HG02970 (cell line): Measurements from ENCODE around the gene C1orf53.
"Not testable (repeated sequence)": the region's sequence is repeated elsewhere in the genome, so short reads cannot be mapped to it uniquely, and the experiment has no call there.

ENCODE experiments used
- ATAC-seq: cut with Tn5 transposase; IDR thresholded peaks from one replicate; pipeline ENCODE4 v1.9.1; 2021; ENCODE audit warnings: mild to moderate bottlenecking, moderate library complexity, moderate number of reproducible peaks; ENCODE audit not compliant: unreplicated experiment, low FRiP score

C1orf53 gene

DNA sequence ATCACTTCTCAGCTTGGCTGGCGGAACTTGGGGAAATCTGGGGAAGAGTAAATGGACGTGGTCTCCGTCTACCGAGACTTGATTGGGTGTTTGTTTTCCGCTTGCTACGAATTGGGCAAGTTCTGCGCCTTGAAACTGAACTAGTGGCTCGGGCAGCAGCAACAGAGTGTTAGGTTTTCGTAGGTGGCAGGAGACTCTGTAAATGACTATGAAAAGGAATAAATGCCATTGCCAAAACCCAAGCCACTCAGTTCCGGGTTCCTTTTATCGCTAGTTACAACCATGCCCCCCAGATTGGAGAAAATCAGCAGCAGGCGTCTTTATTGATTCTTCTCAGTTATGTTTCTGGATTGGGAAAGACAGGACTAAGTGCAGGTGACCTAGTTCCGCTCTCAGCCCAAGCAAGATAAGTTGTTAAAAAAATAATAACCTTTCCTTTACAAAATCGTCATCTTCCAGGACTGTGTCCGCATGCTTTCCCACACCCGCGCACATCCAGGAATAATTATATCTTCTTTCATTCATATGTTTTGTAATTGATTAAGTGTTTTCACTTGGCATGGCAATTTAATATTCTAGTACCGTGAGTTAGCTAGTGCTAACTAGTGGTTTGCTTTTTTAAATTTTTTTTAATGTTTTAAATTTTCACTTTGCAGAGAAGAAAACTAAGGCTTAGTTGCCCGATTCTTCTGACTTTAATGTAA lies 18.1 kb downstream of the C1orf53 start:
- no peak for ATAC-seq

DNA sequence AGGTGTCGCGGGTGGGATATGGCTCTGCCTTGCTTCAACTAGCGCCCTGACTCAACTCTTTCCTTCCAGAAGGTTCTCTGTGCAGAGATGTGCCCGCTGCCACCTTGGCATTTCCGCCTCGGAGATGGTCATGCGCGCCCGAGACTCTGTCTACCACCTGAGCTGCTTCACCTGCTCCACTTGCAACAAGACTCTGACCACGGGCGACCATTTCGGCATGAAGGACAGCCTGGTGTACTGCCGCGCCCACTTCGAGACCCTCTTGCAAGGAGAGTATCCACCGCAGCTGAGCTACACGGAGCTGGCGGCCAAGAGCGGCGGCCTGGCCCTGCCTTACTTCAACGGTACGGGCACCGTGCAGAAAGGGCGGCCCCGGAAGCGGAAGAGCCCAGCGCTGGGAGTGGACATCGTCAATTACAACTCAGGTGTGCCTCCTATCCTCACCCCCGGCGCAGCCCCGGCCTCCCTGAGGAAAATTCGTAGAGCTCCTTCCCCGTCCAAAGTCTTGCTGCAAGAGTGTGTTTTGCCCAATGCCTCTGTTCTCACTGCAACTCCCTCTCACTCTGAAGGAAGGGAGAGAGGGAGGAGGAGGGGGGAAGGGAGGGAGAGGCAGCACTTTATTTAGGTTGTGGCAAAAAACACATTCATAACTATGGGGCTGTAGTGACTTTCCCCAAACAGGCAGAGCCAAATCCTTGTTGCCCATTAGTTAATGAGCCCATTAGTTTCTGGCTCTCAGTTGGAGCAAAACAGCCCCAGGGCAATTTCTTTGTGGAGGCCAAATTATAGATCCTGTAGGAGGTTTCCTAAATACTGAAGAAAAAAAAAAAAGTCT lies 19.0 kb downstream of the C1orf53 start:
- ATAC-seq: no peak

DNA sequence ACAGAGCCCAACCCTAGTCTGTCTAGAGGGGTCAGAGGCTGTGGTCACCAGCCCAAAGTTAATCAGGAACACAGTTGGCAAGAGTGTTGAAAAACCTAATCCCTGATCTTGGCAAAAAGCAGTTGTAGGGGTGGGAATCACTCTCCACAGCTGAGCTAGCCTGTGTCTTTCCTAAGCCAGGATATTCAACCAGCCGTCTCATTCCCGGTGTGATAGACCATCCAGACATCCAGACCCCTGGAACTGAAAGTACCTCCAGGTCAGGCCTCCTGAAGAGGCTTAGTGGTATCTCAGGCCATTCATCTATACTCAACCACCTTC lies 19.6 kb downstream of the C1orf53 start:
- no peak for ATAC-seq

DNA sequence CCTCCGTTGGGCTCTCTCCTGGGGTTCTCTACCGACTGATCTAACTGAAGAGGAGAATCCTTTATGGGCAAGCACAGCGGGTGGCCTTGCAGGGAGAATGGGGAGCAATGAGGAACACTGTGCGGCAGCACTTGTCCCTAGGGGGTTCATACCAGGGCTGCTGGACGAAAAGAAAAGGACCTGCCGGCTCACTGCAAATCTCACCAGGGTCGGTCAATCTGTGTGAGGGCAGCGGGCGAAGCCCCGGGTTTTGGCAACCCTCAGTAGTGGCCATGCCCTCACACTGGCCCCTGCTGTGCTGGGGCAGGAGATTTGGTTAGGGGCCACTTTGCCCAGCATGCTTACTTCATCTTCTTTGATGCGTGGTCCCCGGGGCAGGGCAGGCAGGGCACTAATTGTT lies 20.6 kb downstream of the C1orf53 start:
- ATAC-seq: no peak

DNA sequence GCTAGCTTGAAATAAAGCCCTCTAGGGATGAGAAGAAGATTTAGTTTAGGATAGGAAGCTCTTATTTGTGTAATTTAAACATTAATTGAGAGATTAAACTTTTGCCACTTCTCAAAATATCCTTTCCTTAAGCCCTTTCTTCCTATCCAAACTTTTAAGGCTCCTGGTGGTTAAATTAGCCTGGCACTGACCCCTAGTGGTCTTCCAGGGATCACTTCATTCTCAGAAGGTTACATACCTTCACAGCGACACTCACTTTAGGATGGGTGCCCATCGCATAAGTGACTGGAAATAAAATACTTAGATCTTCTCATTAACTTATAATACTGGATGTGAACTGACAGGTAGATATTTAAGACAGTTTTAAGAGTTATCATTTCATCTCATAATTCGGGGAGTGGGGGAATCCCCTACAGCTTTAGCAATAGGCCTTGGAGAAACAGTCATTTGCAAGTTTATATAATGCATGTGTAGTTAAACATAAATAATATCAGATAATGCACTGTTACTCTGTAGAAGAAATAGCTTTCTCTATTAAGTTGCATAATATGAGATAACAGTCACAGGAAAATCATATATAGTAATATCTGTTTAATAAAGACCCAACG lies 22.2 kb downstream of the C1orf53 start:
- no peak for ATAC-seq

DNA sequence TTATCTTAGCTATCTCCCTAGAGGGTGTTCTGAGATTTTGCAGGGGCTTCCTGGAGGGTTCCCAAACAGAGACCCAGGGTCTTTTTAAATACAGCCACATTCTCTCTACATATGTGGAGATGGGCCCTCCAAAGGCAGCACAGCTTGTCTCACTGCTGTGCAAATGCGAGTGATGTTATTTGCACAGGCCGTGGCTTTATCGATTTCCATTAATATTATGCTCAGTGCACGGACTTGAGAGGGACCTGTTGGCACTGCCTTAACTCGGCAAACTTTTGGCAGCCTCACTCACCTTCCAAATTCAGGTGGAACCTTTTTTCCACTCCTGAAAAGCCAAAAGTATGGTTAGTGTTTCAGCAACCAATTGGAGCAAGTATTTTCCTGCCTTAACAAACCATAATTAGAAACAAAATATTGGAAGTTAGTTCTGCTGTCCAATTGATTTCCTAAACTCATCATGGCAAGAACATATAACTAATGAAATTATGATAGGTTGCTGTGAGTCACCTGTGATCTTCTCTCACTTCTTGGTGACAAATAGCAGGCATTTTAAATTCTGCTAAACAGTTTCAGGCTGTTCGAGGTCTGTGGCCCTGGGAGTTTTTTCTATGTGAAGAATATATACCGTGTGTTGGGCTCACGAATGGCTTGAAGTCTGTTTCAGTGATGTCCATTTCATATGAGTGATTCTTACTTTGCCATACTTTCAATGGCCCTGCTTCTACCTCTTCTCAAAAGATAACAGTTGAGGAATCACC lies 25.7 kb downstream of the C1orf53 start:
- ATAC-seq: no peak

DNA sequence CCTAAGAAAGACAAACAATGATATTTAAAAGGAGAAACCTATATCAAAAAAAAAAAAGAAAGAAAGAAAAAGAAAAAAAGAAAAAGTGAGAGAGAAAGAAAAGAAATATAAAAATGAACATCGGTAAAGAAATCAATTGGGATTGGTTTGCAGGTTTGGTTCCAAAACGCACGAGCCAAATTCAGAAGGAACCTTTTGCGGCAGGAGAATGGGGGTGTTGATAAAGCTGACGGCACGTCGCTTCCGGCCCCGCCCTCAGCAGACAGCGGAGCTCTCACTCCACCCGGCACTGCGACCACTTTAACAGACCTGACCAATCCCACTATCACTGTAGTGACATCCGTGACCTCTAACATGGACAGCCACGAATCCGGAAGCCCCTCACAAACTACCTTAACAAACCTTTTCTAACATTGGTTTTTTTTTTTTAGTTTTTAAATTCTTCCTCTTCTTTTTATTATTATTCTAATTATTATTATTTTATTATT lies 26.5 kb downstream of the C1orf53 start:
- no peak for ATAC-seq

DNA sequence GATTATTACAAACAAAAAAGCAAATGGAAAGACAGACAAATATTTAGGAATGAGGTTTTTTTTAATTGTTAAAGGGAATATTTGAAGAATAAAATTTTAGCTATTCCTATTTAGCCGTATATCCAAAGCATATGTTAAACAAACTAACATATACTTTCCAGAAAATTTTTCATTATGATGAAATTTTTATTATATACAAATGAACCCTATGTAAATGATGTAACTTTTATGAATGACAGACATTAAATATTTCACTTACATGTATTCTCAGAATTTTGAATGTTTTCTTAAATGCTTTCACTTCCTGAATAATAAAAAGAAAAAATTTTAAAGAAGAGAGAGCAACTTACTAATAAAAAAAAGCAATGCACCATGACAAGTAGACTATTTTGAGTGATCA lies 30.6 kb downstream of the C1orf53 start:
- no peak for ATAC-seq

DNA sequence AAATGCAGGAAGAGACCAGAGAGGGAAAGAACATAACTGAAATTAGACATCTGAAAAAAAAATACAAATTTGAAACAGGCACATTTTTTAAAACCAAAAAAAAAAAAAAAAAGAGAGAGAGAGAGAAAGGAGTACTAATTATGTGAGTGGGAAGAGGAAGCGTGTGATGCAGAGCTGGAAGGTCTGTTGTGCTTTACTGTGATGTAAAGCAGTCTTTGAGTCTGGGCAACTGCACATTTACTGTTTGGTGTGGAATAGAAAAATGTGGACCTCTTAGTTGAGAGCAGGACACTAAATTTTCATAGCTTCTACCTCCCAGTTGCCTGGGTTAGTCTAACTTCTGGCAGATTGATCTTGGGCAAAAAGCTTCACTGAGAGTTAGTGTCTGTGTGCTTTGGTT lies 31.2 kb downstream of the C1orf53 start:
- ATAC-seq: no peak

DNA sequence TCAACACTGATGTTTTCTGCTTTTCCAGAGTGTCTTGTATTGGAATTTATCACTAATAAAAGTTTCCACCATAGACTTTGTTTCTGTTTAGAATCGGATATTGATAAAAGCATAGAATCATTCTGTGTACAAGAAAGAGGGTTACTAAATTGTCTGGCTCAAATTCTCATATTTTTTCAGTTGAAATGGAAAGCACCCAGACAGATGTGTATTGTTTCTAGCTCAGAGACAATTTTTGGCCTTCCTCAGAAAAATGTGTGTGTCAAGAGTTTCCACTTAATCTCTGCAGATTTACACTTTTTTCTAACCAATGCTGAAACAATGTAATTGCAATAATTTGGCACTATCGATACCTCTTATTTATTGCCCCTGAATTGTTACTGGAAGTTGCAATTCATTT lies 35.0 kb downstream of the C1orf53 start:
- ATAC-seq: no peak

DNA sequence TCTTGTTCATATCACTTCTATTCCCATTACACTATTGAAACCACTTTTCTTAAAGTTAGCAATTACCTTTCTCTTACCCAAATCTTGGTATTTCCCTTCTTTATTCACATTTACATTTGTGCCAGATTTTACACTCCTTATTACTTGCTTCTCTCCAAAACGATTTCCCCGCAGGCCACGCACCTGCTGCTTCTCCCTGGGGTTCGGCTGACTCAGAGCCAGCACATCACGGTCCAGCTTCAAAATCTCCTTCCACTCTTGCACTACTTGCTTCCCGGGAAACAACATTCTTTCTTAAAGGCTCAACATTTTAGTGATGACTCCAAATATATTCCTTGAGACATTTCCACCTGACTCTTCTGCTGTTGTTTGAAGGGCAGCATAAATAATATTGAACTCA lies 35.5 kb downstream of the C1orf53 start:
- no peak for ATAC-seq

DNA sequence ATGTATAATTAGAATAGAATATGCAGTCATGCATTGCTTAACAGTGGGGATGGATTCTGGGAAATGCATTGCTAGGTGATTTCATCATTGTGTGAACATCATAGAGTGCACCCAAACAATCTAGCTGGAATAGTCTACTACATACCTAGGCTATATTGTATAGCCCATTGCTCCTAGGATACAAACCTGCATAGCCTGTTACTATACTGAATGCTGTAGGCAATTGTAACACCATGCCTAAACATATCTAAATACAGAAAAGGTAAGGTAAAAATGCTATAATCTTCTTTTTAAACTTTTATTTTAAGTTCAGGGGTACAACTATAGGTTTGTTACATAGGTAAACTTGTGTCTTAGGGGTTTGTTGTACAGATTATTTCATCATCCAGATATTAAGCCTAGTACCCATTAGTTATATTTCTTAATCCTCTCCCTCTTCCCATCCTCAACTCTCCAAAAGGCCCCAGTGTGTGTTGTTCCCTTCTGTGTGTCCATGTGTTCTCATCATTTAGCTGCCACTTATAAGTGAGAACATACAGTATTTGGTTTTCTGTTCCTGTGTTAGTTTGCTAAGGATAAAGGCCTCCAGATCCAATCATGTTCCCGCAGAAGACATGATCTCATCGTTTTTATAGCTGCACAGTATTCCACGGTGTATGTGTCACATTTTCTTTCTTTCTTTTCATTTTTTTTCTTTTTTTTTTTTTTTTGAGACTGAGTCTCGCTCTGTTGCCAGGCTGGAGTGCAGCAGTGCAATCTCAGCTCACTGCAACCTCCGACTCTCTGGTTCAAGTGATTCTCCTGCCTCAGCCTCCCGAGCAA lies 36.9 kb downstream of the C1orf53 start:
- not testable (repeated sequence) for ATAC-seq

DNA sequence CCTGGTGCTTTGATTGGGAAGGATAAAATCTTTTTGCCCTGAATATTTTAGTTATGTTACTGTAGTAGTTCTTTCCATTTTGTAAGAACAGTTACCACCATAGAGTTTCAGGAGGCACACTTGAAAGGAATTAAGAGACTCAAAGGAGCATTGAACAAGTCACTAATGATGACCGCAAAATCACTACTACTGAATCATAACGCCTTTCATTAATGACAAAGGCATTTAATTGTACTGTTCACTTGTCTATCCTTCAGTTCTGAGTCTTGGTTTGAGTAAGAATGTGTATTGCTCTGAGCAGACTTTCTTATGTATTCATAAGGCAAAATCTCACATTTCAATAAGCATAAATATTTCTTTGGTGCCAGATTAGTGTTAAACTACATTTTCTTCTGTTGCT lies 39.6 kb downstream of the C1orf53 start:
- ATAC-seq: no peak

DNA sequence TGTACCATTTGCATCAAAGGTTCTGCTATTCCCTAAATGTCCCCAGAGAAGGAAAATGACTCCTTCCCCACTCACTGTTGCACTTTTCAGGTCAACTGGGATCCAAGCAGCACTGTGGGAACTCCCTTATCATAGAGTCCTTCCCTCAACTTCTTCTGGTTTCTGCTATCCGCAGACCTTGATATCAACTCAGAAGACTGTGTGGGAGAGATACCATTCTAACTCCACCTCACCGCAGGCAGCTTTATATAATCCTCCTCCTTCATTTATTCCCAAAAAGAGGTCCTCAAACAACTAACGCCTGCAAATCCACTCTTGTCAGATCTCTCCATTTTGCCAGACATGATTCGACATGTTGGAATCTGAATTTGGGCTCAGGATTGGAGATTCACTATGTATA lies 42.1 kb downstream of the C1orf53 start:
- ATAC-seq: no peak

DNA sequence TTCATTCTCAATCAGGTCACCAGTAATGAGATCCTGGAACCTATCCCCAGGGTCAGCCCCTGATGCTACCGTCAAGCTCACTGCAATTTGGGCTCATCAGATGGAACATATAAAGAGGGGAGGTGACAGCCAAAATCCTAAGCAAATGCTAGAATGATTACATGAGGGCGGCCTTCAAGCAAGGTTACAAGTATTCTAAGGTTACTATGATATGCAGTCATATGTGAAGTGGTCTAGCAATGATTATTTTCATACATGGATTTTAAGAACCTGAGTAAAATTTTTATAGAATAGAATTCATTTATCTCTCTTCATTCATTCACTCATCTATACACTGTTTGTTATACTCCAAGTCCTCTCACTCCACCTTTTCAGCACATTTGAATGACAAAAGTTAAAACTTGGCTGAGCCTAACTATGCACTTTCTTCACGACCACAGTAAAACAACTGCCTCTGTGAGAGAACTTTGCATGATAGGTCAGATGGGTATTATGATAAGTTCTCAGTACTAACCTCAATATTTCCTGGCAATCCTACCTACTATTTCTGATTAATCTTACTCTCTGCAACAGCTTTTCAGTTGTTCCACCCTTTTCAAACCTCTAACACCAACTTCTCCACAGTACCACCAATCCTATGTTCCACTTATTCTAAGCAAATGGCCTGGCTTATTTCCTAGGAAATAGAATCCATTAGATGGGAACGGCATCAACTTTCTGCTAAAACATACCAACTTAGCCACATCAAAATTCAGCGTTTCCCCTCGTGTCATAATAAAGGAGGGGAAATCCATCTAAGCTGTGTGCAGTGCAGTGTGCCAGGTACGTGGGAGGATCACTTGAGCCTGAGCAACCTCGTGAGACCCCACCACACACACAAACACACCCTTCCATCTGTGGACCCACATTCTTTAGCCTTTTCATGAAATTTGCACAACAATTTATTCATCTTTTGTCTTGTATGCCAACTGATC lies 46.8 kb downstream of the C1orf53 start:
- no peak for ATAC-seq

DNA sequence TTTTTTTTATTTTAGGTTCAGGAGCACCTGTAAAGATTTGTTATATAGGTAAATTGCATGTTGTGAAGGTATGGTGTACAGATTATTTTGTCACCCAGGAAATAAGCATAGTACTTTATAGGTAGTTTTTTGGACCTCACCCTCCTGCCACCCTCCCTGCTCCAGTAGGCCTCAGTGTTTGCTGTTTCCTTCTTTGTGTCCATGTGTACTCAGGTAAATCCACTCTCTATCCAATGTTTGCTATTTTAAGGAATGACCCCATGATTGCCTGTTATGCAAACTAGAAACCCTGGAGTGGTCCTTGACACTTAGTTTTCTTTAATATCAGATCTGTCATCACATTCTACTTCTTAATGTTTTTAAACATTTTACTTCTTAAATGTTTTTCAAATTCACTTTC lies 48.7 kb downstream of the C1orf53 start:
- no peak for ATAC-seq

DNA sequence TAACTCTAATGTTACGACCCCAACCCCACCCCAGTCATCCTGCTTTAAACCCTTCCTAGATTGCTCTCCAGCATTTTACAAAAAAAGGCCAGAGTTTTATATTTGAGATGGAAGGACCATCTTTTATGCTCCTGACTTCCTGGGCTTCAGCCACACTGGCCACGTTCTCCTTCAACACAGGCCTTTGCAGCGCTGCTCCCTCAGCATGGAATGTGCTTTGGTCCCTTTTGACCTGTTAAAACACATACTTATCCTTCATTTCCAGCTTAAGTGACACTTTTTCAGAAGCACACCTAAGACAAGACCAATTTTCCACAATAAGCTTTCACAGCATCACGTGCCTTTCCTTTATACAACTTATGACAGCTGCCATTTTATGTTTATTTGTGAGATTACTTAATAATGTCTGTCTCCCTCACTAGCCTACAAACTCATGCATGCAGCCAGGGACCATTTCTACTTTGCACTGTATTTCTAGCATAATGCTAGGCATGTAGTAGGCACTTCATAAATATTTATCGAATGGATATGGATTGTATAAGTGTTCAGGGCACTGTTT lies 49.3 kb downstream of the C1orf53 start:
- ATAC-seq: no peak

DNA sequence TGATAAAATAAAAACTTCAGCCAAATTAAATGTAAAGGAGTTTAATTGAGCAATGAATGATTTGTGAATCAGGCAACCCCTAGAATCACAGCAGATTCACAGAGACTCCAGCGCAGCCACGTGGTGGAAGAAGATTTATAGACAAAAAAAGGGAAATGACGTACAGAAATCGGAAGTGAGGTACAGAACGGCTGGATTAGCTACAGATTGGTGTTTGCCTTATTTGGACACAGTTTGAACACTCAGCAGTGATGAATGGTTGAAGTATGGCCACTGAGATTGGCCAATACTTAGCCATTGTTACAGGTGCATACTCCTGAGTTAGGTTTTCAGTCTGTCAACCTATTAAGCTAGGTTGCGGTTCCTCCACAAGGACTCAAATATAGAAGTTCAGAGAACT lies 51.0 kb downstream of the C1orf53 start:
- not testable (repeated sequence) for ATAC-seq
